ENCODE data around the gene ADARB2. TPM values are rescaled to one million over a fixed set of nuclear protein-coding genes. Genes with fewer than 3 reads are reported as not detected.

ADARB2 gene
- total and polyA plus RNA-seq, 5 donors from 2014 or later = 0.27 to 2.9 (median 0.69) TPM; not detected in 1

- no peaks in the 10 kb centered on the region for H3K36me3 ChIP-seq (ENCODE audit: control insufficient read depth, insufficient read depth, low read length)
- H3K36me3 Mint-ChIP-seq = no peaks in the 10 kb centered on the region
- ATAC-seq (ENCODE audit: low read depth in 2 of 2) (no peak), DNase-seq (no peak)
- no peaks in the 10 kb centered on the region for H3K9me3 ChIP-seq (ENCODE audit: control insufficient read depth in 2 of 2, low read length in 2 of 2)
- H3K27ac Mint-ChIP-seq = no peak overlapping the region
- H3K4me1 ChIP-seq (ENCODE audit: control insufficient read depth, insufficient read depth, low read length, poor library complexity, severe bottlenecking) = no peaks in the 10 kb centered on the region
- no peak overlapping the region for H3K4me3 ChIP-seq (ENCODE audit: low read depth, low read length)
- H3K9me3 Mint-ChIP-seq = peaks cover 0 to 2% (median 0%) of the 10 kb centered on the region in 7 donors
- no peaks in the 10 kb centered on the region for H3K27me3 ChIP-seq (ENCODE audit: control insufficient read depth, insufficient read depth, low read length)
- no peak overlapping the region for H3K4me3 Mint-ChIP-seq
- H3K27ac ChIP-seq (ENCODE audit: insufficient read depth, low read length, poor library complexity, severe bottlenecking) = no peak overlapping the region
- no peaks in the 10 kb centered on the region for H3K27me3 Mint-ChIP-seq
- no peaks in the 10 kb centered on the region for H3K4me1 Mint-ChIP-seq
These were observed 343.8 kb downstream of the ADARB2 start for GRCh38 chr10:1393481-1393880.

- Mint-ChIP-seq H3K4me3 (no peak overlapping the region), H3K9me3 (peaks cover 0 to 2% (median 0%) of the 10 kb centered on the region in 7 donors), H3K36me3 (no peaks in the 10 kb centered on the region), H3K27me3 (no peaks in the 10 kb centered on the region), H3K27ac (no peak overlapping the region), H3K4me1 (no peaks in the 10 kb centered on the region)
- DNase-seq = no peak
- no peaks in the 10 kb centered on the region for H3K27me3 ChIP-seq (ENCODE audit: control insufficient read depth, insufficient read depth, low read length)
- H3K9me3 ChIP-seq (ENCODE audit: control insufficient read depth in 2 of 2, low read length in 2 of 2) = no peaks in the 10 kb centered on the region
- no peak overlapping the region for H3K27ac ChIP-seq (ENCODE audit: insufficient read depth, low read length, poor library complexity, severe bottlenecking)
- no peaks in the 10 kb centered on the region for H3K4me1 ChIP-seq (ENCODE audit: control insufficient read depth, insufficient read depth, low read length, poor library complexity, severe bottlenecking)
- no peak overlapping the region for H3K4me3 ChIP-seq (ENCODE audit: low read depth, low read length)
- no peaks in the 10 kb centered on the region for H3K36me3 ChIP-seq (ENCODE audit: control insufficient read depth, insufficient read depth, low read length)
- no peak for ATAC-seq (ENCODE audit: low read depth in 2 of 2)
These were observed 345.2 kb downstream of the ADARB2 start for GRCh38 chr10:1392127-1392526.

GRCh38 chr10:1390200-1390599 is 347.1 kb downstream of the ADARB2 start:
- Mint-ChIP-seq H3K4me1 (no peaks in the 10 kb centered on the region), H3K4me3 (no peak overlapping the region), H3K27me3 (peaks cover 10% of the 10 kb centered on the region), H3K27ac (no peak overlapping the region), H3K36me3 (no peaks in the 10 kb centered on the region), H3K9me3 (no peaks in the 10 kb centered on the region)
- Histone ChIP-seq H3K4me3 (ENCODE audit: low read depth, low read length) (no peak overlapping the region), H3K4me1 (ENCODE audit: control insufficient read depth, insufficient read depth, low read length, poor library complexity, severe bottlenecking) (no peaks in the 10 kb centered on the region), H3K9me3 (ENCODE audit: control insufficient read depth in 2 of 2, low read length in 2 of 2) (no peaks in the 10 kb centered on the region), H3K27me3 (ENCODE audit: control insufficient read depth, insufficient read depth, low read length) (no peaks in the 10 kb centered on the region), H3K27ac (ENCODE audit: insufficient read depth, low read length, poor library complexity, severe bottlenecking) (no peak overlapping the region), H3K36me3 (ENCODE audit: control insufficient read depth, insufficient read depth, low read length) (no peaks in the 10 kb centered on the region)
- DNase-seq = no peak
- ATAC-seq (ENCODE audit: low read depth in 2 of 2) = no peak

- no peak overlapping the region for H3K27ac Mint-ChIP-seq
These were observed 353.3 kb downstream of the ADARB2 start for GRCh38 chr10:1384026-1384425.

GRCh38 chr10:1382711-1383110 is 354.6 kb downstream of the ADARB2 start:
- Histone ChIP-seq H3K27me3 (ENCODE audit: control insufficient read depth, insufficient read depth, low read length) (peaks cover 9% of the 10 kb centered on the region), H3K9me3 (ENCODE audit: control insufficient read depth in 2 of 2, low read length in 2 of 2) (no peaks in the 10 kb centered on the region), H3K27ac (ENCODE audit: insufficient read depth, low read length, poor library complexity, severe bottlenecking) (no peak overlapping the region), H3K4me3 (ENCODE audit: low read depth, low read length) (no peak overlapping the region), H3K36me3 (ENCODE audit: control insufficient read depth, insufficient read depth, low read length) (no peaks in the 10 kb centered on the region), H3K4me1 (ENCODE audit: control insufficient read depth, insufficient read depth, low read length, poor library complexity, severe bottlenecking) (no peaks in the 10 kb centered on the region)
- no peak for ATAC-seq (ENCODE audit: low read depth in 2 of 2)
- Mint-ChIP-seq H3K4me1 (no peaks in the 10 kb centered on the region), H3K9me3 (peaks cover 0 to 3% (median 0%) of the 10 kb centered on the region in 7 donors), H3K4me3 (no peak overlapping the region), H3K27me3 (peaks cover 28% of the 10 kb centered on the region), H3K27ac (no peak overlapping the region), H3K36me3 (no peaks in the 10 kb centered on the region)
- no peak for DNase-seq

More at GRCh38 chr10:1384026-1384425, 353.3 kb downstream of the ADARB2 start:
- Histone ChIP-seq H3K4me1 (ENCODE audit: control insufficient read depth, insufficient read depth, low read length, poor library complexity, severe bottlenecking) (no peaks in the 10 kb centered on the region), H3K36me3 (ENCODE audit: control insufficient read depth, insufficient read depth, low read length) (no peaks in the 10 kb centered on the region), H3K27ac (ENCODE audit: insufficient read depth, low read length, poor library complexity, severe bottlenecking) (no peak overlapping the region), H3K27me3 (ENCODE audit: control insufficient read depth, insufficient read depth, low read length) (peaks cover 5% of the 10 kb centered on the region), H3K4me3 (ENCODE audit: low read depth, low read length) (no peak overlapping the region), H3K9me3 (ENCODE audit: control insufficient read depth in 2 of 2, low read length in 2 of 2) (no peaks in the 10 kb centered on the region)
- no peaks in the 10 kb centered on the region for H3K36me3 Mint-ChIP-seq
- H3K9me3 Mint-ChIP-seq = peaks cover 0 to 2% (median 0%) of the 10 kb centered on the region in 7 donors
- DNase-seq = no peak
- peaks cover 28% of the 10 kb centered on the region for H3K27me3 Mint-ChIP-seq
- ATAC-seq (ENCODE audit: low read depth in 2 of 2) = no peak
- H3K4me3 Mint-ChIP-seq = no peak overlapping the region
- no peaks in the 10 kb centered on the region for H3K4me1 Mint-ChIP-seq

GRCh38 chr10:1381339-1381738 is 356.0 kb downstream of the ADARB2 start:
- Mint-ChIP-seq H3K27ac (no peak overlapping the region), H3K4me1 (no peaks in the 10 kb centered on the region), H3K36me3 (no peaks in the 10 kb centered on the region), H3K4me3 (no peak overlapping the region), H3K9me3 (peaks cover 0 to 3% (median 0%) of the 10 kb centered on the region in 7 donors), H3K27me3 (peaks cover 22% of the 10 kb centered on the region)
- H3K27me3 ChIP-seq (ENCODE audit: control insufficient read depth, insufficient read depth, low read length) = peaks cover 9% of the 10 kb centered on the region
- H3K9me3 ChIP-seq (ENCODE audit: control insufficient read depth in 2 of 2, low read length in 2 of 2) = no peaks in the 10 kb centered on the region
- no peak overlapping the region for H3K27ac ChIP-seq (ENCODE audit: insufficient read depth, low read length, poor library complexity, severe bottlenecking)
- no peaks in the 10 kb centered on the region for H3K36me3 ChIP-seq (ENCODE audit: control insufficient read depth, insufficient read depth, low read length)
- H3K4me1 ChIP-seq (ENCODE audit: control insufficient read depth, insufficient read depth, low read length, poor library complexity, severe bottlenecking) = no peaks in the 10 kb centered on the region
- no peak overlapping the region for H3K4me3 ChIP-seq (ENCODE audit: low read depth, low read length)
- ATAC-seq (ENCODE audit: low read depth in 2 of 2) (no peak), DNase-seq (no peak)

- Mint-ChIP-seq H3K4me3 (no peak overlapping the region), H3K4me1 (no peaks in the 10 kb centered on the region), H3K36me3 (no peaks in the 10 kb centered on the region), H3K27me3 (peaks cover 18% of the 10 kb centered on the region), H3K9me3 (peaks cover 0 to 3% (median 0%) of the 10 kb centered on the region in 7 donors), H3K27ac (no peak overlapping the region)
- H3K36me3 ChIP-seq (ENCODE audit: control insufficient read depth, insufficient read depth, low read length) = no peaks in the 10 kb centered on the region
- H3K4me3 ChIP-seq (ENCODE audit: low read depth, low read length) = no peak overlapping the region
- no peak overlapping the region for H3K27ac ChIP-seq (ENCODE audit: insufficient read depth, low read length, poor library complexity, severe bottlenecking)
- DNase-seq (no peak), ATAC-seq (ENCODE audit: low read depth in 2 of 2) (peak in 1 of 2 donors; percentile 20)
- peaks cover 9% of the 10 kb centered on the region for H3K27me3 ChIP-seq (ENCODE audit: control insufficient read depth, insufficient read depth, low read length)
- H3K9me3 ChIP-seq (ENCODE audit: control insufficient read depth in 2 of 2, low read length in 2 of 2) = no peaks in the 10 kb centered on the region
- no peaks in the 10 kb centered on the region for H3K4me1 ChIP-seq (ENCODE audit: control insufficient read depth, insufficient read depth, low read length, poor library complexity, severe bottlenecking)
These were observed 357.1 kb downstream of the ADARB2 start for GRCh38 chr10:1380088-1380671.

- Mint-ChIP-seq H3K27ac (no peak overlapping the region), H3K36me3 (no peaks in the 10 kb centered on the region), H3K27me3 (peaks cover 18% of the 10 kb centered on the region), H3K4me3 (no peak overlapping the region), H3K9me3 (peaks cover 0 to 3% (median 0%) of the 10 kb centered on the region in 7 donors), H3K4me1 (no peaks in the 10 kb centered on the region)
- Histone ChIP-seq H3K9me3 (ENCODE audit: control insufficient read depth in 2 of 2, low read length in 2 of 2) (no peaks in the 10 kb centered on the region), H3K4me3 (ENCODE audit: low read depth, low read length) (no peak overlapping the region), H3K36me3 (ENCODE audit: control insufficient read depth, insufficient read depth, low read length) (no peaks in the 10 kb centered on the region), H3K27ac (ENCODE audit: insufficient read depth, low read length, poor library complexity, severe bottlenecking) (no peak overlapping the region), H3K4me1 (ENCODE audit: control insufficient read depth, insufficient read depth, low read length, poor library complexity, severe bottlenecking) (no peaks in the 10 kb centered on the region), H3K27me3 (ENCODE audit: control insufficient read depth, insufficient read depth, low read length) (peaks cover 5% of the 10 kb centered on the region)
- ATAC-seq (ENCODE audit: low read depth in 2 of 2) (no peak), DNase-seq (no peak)
These were observed 357.7 kb downstream of the ADARB2 start for GRCh38 chr10:1379601-1380000.
